ENCODE results near the gene MRPL49.

DNA sequence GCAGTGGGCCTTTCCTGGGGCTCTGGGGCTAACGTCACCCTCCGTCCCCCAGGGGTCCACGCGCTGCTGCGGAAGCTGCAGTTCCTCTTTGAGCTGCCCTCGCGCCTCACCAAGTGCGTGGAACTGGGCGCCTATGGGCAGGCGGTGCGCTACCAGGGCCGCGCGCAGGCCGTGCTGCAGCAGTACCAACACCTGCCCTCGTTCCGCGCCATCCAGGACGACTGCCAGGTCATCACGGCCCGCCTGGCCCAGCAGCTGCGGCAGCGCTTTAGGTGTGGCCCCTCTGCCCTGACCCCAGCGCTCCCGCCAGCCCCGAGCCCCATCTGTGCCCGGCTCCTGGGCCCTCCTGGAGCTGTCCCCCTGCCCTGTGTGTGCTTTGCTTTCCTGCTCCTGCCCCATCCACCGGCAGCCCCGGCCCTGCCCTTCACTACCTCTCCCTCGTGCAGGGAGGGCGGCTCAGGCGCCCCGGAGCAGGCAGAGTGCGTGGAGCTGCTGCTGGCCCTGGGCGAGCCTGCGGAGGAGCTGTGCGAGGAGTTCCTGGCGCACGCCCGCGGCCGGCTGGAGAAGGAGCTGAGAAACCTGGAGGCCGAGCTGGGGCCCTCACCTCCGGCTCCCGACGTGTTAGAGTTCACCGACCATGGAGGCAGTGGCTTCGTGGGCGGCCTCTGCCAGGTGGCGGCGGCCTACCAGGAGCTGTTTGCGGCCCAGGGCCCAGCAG, 14.2 kb upstream of the MRPL49 start:
- TF ChIP-seq REPIN1 (tag by site-specific recombination; IDR thresholded peaks at IDR 0.05; ENCODE audit: low read depth), result no peak
- TF ChIP-seq ZBTB48 (tag by site-specific recombination; IDR thresholded peaks at IDR 0.05), result no peak
- TF ChIP-seq, protein P1, sequence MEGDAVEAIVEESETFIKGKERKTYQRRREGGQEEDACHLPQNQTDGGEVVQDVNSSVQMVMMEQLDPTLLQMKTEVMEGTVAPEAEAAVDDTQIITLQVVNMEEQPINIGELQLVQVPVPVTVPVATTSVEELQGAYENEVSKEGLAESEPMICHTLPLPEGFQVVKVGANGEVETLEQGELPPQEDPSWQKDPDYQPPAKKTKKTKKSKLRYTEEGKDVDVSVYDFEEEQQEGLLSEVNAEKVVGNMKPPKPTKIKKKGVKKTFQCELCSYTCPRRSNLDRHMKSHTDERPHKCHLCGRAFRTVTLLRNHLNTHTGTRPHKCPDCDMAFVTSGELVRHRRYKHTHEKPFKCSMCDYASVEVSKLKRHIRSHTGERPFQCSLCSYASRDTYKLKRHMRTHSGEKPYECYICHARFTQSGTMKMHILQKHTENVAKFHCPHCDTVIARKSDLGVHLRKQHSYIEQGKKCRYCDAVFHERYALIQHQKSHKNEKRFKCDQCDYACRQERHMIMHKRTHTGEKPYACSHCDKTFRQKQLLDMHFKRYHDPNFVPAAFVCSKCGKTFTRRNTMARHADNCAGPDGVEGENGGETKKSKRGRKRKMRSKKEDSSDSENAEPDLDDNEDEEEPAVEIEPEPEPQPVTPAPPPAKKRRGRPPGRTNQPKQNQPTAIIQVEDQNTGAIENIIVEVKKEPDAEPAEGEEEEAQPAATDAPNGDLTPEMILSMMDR (tag by site-specific recombination; IDR thresholded peaks at IDR 0.05), result no peak
- no peak for TF ChIP-seq REST (tag by site-specific recombination; IDR thresholded peaks at IDR 0.05)
- TF ChIP-seq ZBTB7A (tag by site-specific recombination; IDR thresholded peaks at IDR 0.05; ENCODE audit: low read depth), result no peak
- no peak for TF ChIP-seq KLF10 (tag by site-specific recombination; IDR thresholded peaks at IDR 0.05)
- no peak for TF ChIP-seq ZNF121 (tag by site-specific recombination; IDR thresholded peaks at IDR 0.05)
- no peak for TF ChIP-seq ZNF174 (tag by site-specific recombination; IDR thresholded peaks at IDR 0.05)
- TF ChIP-seq ZNF549 (tag by site-specific recombination; IDR thresholded peaks at IDR 0.05), result no peak
- TF ChIP-seq ZNF138 (tag by site-specific recombination; IDR thresholded peaks at IDR 0.05; ENCODE audit: borderline replicate concordance), result no peak
- no peak for TF ChIP-seq MEIS1 (CRISPR knock-in tag; IDR thresholded peaks at IDR 0.05; ENCODE audit: borderline replicate concordance)
- no peak for TF ChIP-seq GLI2 (tag by site-specific recombination; IDR thresholded peaks at IDR 0.05; ENCODE audit: borderline replicate concordance, low read depth)

Data from HEK293 (cell line).